ENCODE data around the gene HDGFL2.

HDGFL2 gene

GRCh38 chr19:4515732-4516131 is 43.6 kb downstream of the HDGFL2 start:
- no peaks in the 10 kb centered on the region; the same call in 1 of the 2 replicates for H3K36me3 ChIP-seq
- TF ChIP-seq CTCF (IDR thresholded peaks at IDR 0.05; ENCODE audit: low read depth, low read length) = no peak
- H3K9me3 ChIP-seq (ENCODE audit: severe bottlenecking) = peaks cover 2% of the 10 kb centered on the region
- no peak overlapping the region for H3K27ac ChIP-seq
- H3K4me3 ChIP-seq (ENCODE audit: low read depth, low read length) = no peak overlapping the region
- DNase-seq = no peak
- no peaks in the 10 kb centered on the region for H3K27me3 ChIP-seq (ENCODE audit: insufficient read depth, low read depth, severe bottlenecking)

- no peak for DNase-seq
- no peak for TF ChIP-seq CTCF (IDR thresholded peaks at IDR 0.05; ENCODE audit: low read depth, low read length)
- H3K27ac ChIP-seq = no peak overlapping the region
Measured at GRCh38 chr19:4516199-4516938, 44.3 kb downstream of the HDGFL2 start.

GRCh38 chr19:4516939-4517300 is 44.8 kb downstream of the HDGFL2 start:
- Histone ChIP-seq H3K4me3 (ENCODE audit: low read depth, low read length) (no peak overlapping the region), H3K27ac (no peak overlapping the region), H3K27me3 (ENCODE audit: insufficient read depth, low read depth, severe bottlenecking) (no peaks in the 10 kb centered on the region), H3K9me3 (ENCODE audit: severe bottlenecking) (peaks cover 2% of the 10 kb centered on the region), H3K36me3 (no peaks in the 10 kb centered on the region; the same call in 1 of the 2 replicates)
- no peak for DNase-seq
- no peak for TF ChIP-seq CTCF (IDR thresholded peaks at IDR 0.05; ENCODE audit: low read depth, low read length)

More at GRCh38 chr19:4516199-4516938, 44.3 kb downstream of the HDGFL2 start:
- Histone ChIP-seq H3K9me3 (ENCODE audit: severe bottlenecking) (peaks cover 2% of the 10 kb centered on the region), H3K27me3 (ENCODE audit: insufficient read depth, low read depth, severe bottlenecking) (no peaks in the 10 kb centered on the region), H3K36me3 (no peaks in the 10 kb centered on the region; the same call in 1 of the 2 replicates), H3K4me3 (ENCODE audit: low read depth, low read length) (no peak overlapping the region)

- no peak overlapping the region for H3K4me3 ChIP-seq (ENCODE audit: low read depth, low read length)
Measured at GRCh38 chr19:4517451-4518057, 45.5 kb downstream of the HDGFL2 start.

GRCh38 chr19:4518345-4519171 is 46.5 kb downstream of the HDGFL2 start, which contains the start of gene PLIN4:
PLIN4 (minus strand) TSS chr19:4518486; CDS start chr19:4518272, 214 bp downstream.
- no peaks in the 10 kb centered on the region for H3K27me3 ChIP-seq (ENCODE audit: insufficient read depth, low read depth, severe bottlenecking)
- no peak for TF ChIP-seq CTCF (IDR thresholded peaks at IDR 0.05; ENCODE audit: low read depth, low read length)
- H3K4me3 ChIP-seq (ENCODE audit: low read depth, low read length) = no peak within 1 kb of the TSS
- H3K9me3 ChIP-seq (ENCODE audit: severe bottlenecking) = peaks cover 2% of the 10 kb centered on the region
- peak; percentile 85 for DNase-seq
- peak within 1 kb of the TSS; percentile 76 for H3K27ac ChIP-seq
- H3K36me3 ChIP-seq = no peaks in the 10 kb centered on the region; the same call in 1 of the 2 replicates

More at GRCh38 chr19:4517451-4518057, 45.5 kb downstream of the HDGFL2 start:
- no peaks in the 10 kb centered on the region for H3K27me3 ChIP-seq (ENCODE audit: insufficient read depth, low read depth, severe bottlenecking)
- no peak for DNase-seq
- H3K36me3 ChIP-seq = no peaks in the 10 kb centered on the region; the same call in 1 of the 2 replicates
- peaks cover 2% of the 10 kb centered on the region for H3K9me3 ChIP-seq (ENCODE audit: severe bottlenecking)
- peak overlapping the region; percentile 76; the same call in 1 of the 2 replicates for H3K27ac ChIP-seq
- no peak for TF ChIP-seq CTCF (IDR thresholded peaks at IDR 0.05; ENCODE audit: low read depth, low read length)
